Karpas-422 (cell line): ENCODE results near the gene PSMB10. TPM values are rescaled to one million over a fixed set of nuclear protein-coding genes. Genes with fewer than 3 reads are reported as not detected.

Experiments
- DNase-seq: peaks from one replicate; pipeline ENCODE4 v3.0.0-alpha.2; 2015
- H2AFZ ChIP-seq: fragments of 200-600 bp; sonication (generic); 2 replicates; pipeline ENCODE4 v1.6.1; 2014; ENCODE audit warnings: antibody characterized with exemption, low read length, mixed read lengths
- H3K27ac ChIP-seq: fragments of 200-600 bp; sonication (generic); 2 replicates; pipeline ENCODE4 v1.5.1; 2014; ENCODE audit warnings: mild to moderate bottlenecking, low read length, moderate library complexity
- H3K27me3 ChIP-seq: fragments of 200-600 bp; sonication (generic); 2 replicates; pipeline ENCODE4 v1.6.1; 2014; ENCODE audit warnings: low read length, mixed read lengths
- H3K36me3 ChIP-seq: fragments of 200-600 bp; sonication (generic); 2 replicates; pipeline ENCODE4 v1.6.1; 2014; ENCODE audit warnings: low read length, mixed read lengths; ENCODE audit not compliant: insufficient read depth
- H3K4me1 ChIP-seq: fragments of 200-600 bp; sonication (generic); 2 replicates; pipeline ENCODE4 v1.6.1; 2014; ENCODE audit warnings: mild to moderate bottlenecking, low read length, mixed read lengths
- H3K4me2 ChIP-seq: fragments of 200-600 bp; sonication (generic); 2 replicates; pipeline ENCODE4 v1.6.1; 2014; ENCODE audit warnings: low read length, low read depth, mild to moderate bottlenecking; ENCODE audit not compliant: poor library complexity, severe bottlenecking
- H3K4me3 ChIP-seq: fragments of 200-600 bp; sonication (generic); 2 replicates; pipeline ENCODE4 v1.5.1; 2014; ENCODE audit warnings: mild to moderate bottlenecking, antibody characterized with exemption, low read length, mixed read lengths
- H3K79me2 ChIP-seq: fragments of 200-600 bp; sonication (generic); 2 replicates; pipeline ENCODE4 v1.6.1; 2014; ENCODE audit warnings: mild to moderate bottlenecking, low read length, mixed read lengths
- H3K9ac ChIP-seq: fragments of 200-600 bp; sonication (generic); 2 replicates; pipeline ENCODE4 v1.6.0; 2014; ENCODE audit warnings: low read length
- H3K9me2 ChIP-seq: fragments of 200-600 bp; sonication (generic), shearing (Covaris generic); replicated peaks from 2 replicates; pipeline ENCODE4 v1.6.0; 2014; ENCODE audit warnings: mild to moderate bottlenecking, low read length, moderate library complexity; ENCODE audit not compliant: insufficient read depth
- H3K9me3 ChIP-seq: fragments of 300-700, 200-600 bp; sonication (generic); 2 replicates; pipeline ENCODE4 v1.6.1; 2014; ENCODE audit warnings: low read length, mixed read lengths
- H4K20me1 ChIP-seq: fragments of 200-600 bp; sonication (generic); 2 replicates; pipeline ENCODE4 v1.6.1; 2014; ENCODE audit warnings: mild to moderate bottlenecking, antibody characterized with exemption, low read length, low read depth; ENCODE audit not compliant: insufficient read depth
- total RNA-seq: library from RNA; depleted of rRNA; stranded (reverse); fragments of >200 nt; shearing (Covaris generic); gene quantifications from 2 replicates; pipeline ENCODE4 v1.2.3, GENCODE V29; 2014; ENCODE audit warnings: low replicate concordance

PSMB10 gene
- total RNA-seq, 1 experiment from 2014 or later = 92.4 TPM

GRCh38 chr16:67965668-67966548, 29.3 kb upstream of the PSMB10 start:
- H4K20me1 ChIP-seq = no peaks in the 10 kb centered on the region
- no peak overlapping the region for H3K4me3 ChIP-seq
- no peak overlapping the region for H3K4me2 ChIP-seq
- no peaks in the 10 kb centered on the region for H3K9me2 ChIP-seq
- H3K27ac ChIP-seq = no peak overlapping the region
- H3K27me3 ChIP-seq = no peaks in the 10 kb centered on the region
- H3K79me2 ChIP-seq = no peaks in the 10 kb centered on the region
- H3K9me3 ChIP-seq = no peaks in the 10 kb centered on the region
- no peak overlapping the region for H2AFZ ChIP-seq
- no peaks in the 10 kb centered on the region for H3K36me3 ChIP-seq
- H3K9ac ChIP-seq = no peak overlapping the region
- peaks cover 20% of the 10 kb centered on the region for H3K4me1 ChIP-seq
- no peak for DNase-seq

- Histone ChIP-seq H3K9ac (no peak overlapping the region), H4K20me1 (no peaks in the 10 kb centered on the region), H3K27ac (no peak overlapping the region), H3K36me3 (no peaks in the 10 kb centered on the region), H3K9me3 (no peaks in the 10 kb centered on the region), H3K4me1 (peaks cover 20% of the 10 kb centered on the region), H3K27me3 (no peaks in the 10 kb centered on the region), H3K79me2 (no peaks in the 10 kb centered on the region), H3K9me2 (no peaks in the 10 kb centered on the region), H2AFZ (no peak overlapping the region), H3K4me2 (no peak overlapping the region), H3K4me3 (no peak overlapping the region)
- no peak for DNase-seq
These were observed 28.0 kb upstream of the PSMB10 start for GRCh38 chr16:67964477-67965131.

- Histone ChIP-seq H3K9ac (no peak overlapping the region), H3K27me3 (no peaks in the 10 kb centered on the region), H3K4me1 (peaks cover 15% of the 10 kb centered on the region), H3K9me3 (no peaks in the 10 kb centered on the region), H3K9me2 (no peaks in the 10 kb centered on the region), H3K4me2 (no peak overlapping the region), H3K36me3 (no peaks in the 10 kb centered on the region), H3K79me2 (no peaks in the 10 kb centered on the region), H2AFZ (no peak overlapping the region), H3K4me3 (no peak overlapping the region), H4K20me1 (no peaks in the 10 kb centered on the region), H3K27ac (no peak overlapping the region)
- DNase-seq = no peak
These were observed 27.1 kb upstream of the PSMB10 start for GRCh38 chr16:67963662-67964321.

GRCh38 chr16:67963292-67963661, 26.6 kb upstream of the PSMB10 start:
- Histone ChIP-seq H3K79me2 (no peaks in the 10 kb centered on the region), H2AFZ (no peak overlapping the region), H4K20me1 (no peaks in the 10 kb centered on the region), H3K4me3 (no peak overlapping the region), H3K27ac (no peak overlapping the region), H3K4me2 (no peak overlapping the region), H3K9me2 (no peaks in the 10 kb centered on the region), H3K36me3 (no peaks in the 10 kb centered on the region), H3K4me1 (peaks cover 13% of the 10 kb centered on the region), H3K9me3 (no peaks in the 10 kb centered on the region), H3K27me3 (no peaks in the 10 kb centered on the region), H3K9ac (no peak overlapping the region)
- no peak for DNase-seq

GRCh38 chr16:67962135-67962534, 25.5 kb upstream of the PSMB10 start:
- Histone ChIP-seq H3K27me3 (no peaks in the 10 kb centered on the region), H4K20me1 (no peaks in the 10 kb centered on the region), H3K9ac (no peak overlapping the region), H3K9me3 (no peaks in the 10 kb centered on the region), H3K4me3 (no peak overlapping the region), H3K9me2 (no peaks in the 10 kb centered on the region), H3K4me2 (no peak overlapping the region), H2AFZ (no peak overlapping the region), H3K27ac (no peak overlapping the region), H3K36me3 (no peaks in the 10 kb centered on the region), H3K79me2 (no peaks in the 10 kb centered on the region), H3K4me1 (peaks cover 5% of the 10 kb centered on the region)
- no peak for DNase-seq

GRCh38 chr16:67961551-67961957, 24.9 kb upstream of the PSMB10 start:
- Histone ChIP-seq H3K9me3 (no peaks in the 10 kb centered on the region), H3K36me3 (no peaks in the 10 kb centered on the region), H3K9me2 (no peaks in the 10 kb centered on the region), H3K79me2 (no peaks in the 10 kb centered on the region), H4K20me1 (no peaks in the 10 kb centered on the region), H3K9ac (no peak overlapping the region), H3K27me3 (no peaks in the 10 kb centered on the region), H3K27ac (no peak overlapping the region), H3K4me3 (no peak overlapping the region), H2AFZ (no peak overlapping the region), H3K4me1 (no peaks in the 10 kb centered on the region), H3K4me2 (no peak overlapping the region)
- no peak for DNase-seq

GRCh38 chr16:67959536-67960329, 23.1 kb upstream of the PSMB10 start:
- DNase-seq = no peak
- Histone ChIP-seq H3K4me1 (no peaks in the 10 kb centered on the region), H3K4me2 (no peak overlapping the region), H3K4me3 (no peak overlapping the region), H3K9me2 (no peaks in the 10 kb centered on the region), H3K27me3 (no peaks in the 10 kb centered on the region), H3K79me2 (no peaks in the 10 kb centered on the region), H4K20me1 (no peaks in the 10 kb centered on the region), H3K9ac (no peak overlapping the region), H2AFZ (no peak overlapping the region), H3K9me3 (no peaks in the 10 kb centered on the region), H3K36me3 (no peaks in the 10 kb centered on the region), H3K27ac (no peak overlapping the region)
